Measurements from ENCODE around the gene ATP2C1.
"Not testable (repeated sequence)": the region's sequence is repeated elsewhere in the genome, so short reads cannot be mapped to it uniquely, and the experiment has no call there.

The ATP2C1 gene, protein sequence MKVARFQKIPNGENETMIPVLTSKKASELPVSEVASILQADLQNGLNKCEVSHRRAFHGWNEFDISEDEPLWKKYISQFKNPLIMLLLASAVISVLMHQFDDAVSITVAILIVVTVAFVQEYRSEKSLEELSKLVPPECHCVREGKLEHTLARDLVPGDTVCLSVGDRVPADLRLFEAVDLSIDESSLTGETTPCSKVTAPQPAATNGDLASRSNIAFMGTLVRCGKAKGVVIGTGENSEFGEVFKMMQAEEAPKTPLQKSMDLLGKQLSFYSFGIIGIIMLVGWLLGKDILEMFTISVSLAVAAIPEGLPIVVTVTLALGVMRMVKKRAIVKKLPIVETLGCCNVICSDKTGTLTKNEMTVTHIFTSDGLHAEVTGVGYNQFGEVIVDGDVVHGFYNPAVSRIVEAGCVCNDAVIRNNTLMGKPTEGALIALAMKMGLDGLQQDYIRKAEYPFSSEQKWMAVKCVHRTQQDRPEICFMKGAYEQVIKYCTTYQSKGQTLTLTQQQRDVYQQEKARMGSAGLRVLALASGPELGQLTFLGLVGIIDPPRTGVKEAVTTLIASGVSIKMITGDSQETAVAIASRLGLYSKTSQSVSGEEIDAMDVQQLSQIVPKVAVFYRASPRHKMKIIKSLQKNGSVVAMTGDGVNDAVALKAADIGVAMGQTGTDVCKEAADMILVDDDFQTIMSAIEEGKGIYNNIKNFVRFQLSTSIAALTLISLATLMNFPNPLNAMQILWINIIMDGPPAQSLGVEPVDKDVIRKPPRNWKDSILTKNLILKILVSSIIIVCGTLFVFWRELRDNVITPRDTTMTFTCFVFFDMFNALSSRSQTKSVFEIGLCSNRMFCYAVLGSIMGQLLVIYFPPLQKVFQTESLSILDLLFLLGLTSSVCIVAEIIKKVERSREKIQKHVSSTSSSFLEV

DNA sequence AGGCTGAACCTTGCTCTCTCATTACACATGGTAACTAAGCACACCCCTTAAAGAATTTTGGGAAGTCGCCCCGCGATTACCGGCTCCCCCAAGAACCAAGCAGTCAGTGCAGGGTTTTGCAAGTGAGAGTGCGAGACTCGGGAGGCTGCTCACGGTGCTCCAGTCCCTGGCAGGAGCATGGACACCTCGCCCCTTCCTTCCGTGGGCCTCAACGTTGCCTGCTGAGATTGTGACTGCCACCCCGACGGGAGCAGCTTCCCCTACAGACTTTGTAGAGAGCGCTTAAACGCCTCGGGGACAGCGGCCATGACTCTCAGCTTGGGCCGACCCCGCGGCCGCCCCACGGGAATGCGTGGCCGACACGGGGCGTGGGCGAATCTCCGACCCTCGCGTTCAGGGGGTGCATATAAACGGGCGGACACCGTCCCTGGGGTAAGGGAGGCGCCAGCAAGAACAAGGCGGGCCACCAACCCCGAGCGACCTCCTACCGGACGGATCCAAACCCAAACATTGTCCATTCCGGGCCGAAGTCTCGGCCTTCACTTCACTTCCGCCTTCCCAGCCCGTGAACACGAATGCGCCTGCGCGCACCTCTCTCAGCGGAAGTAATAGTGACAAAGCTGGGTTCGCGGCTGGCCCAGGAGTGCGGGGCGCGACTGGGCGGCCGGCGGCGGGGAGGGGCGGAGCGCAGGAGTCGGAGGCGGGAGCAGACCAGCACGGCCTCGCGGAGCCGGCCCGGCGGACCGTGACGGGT, at the start of gene ATP2C1:
ATP2C1 (plus strand) TSS at position 709 of the 754 bp plus-strand sequence. CDS start 686 bp downstream, outside the sequence.
- peak; percentile 96 for DNase-seq

- no peak for DNase-seq
These were observed 49.4 kb upstream of the ATP2C1 start for GRCh38 chr3:130844462-130844861.

GRCh38 chr3:130846181-130846580, 47.7 kb upstream of the ATP2C1 start:
- no peak for DNase-seq

DNA sequence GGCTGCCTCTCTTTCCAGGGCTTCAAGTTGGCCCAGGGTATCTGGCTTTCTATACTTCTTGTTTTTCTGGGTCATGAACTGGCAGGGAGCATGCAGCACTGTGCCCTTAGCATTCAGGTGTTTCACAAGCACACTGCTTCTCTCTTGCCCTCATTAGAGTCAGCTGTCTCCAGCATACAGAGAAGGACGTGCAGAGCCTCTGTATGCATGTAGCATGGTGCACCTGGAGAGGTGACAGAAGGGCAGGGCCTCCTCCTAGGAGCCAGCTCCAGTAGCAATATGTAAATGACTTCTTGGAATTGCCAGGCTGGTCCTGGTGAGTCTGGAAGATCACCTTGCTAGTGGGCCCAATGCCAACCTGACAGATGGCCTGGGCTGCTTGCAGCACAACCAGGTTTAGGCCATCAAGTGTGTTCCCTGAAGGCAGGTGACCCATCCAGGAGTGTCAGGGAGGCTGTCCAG, 44.8 kb upstream of the ATP2C1 start:
- DNase-seq, result peak; percentile 22

- DNase-seq, result peak; percentile 91
These were observed 43.7 kb upstream of the ATP2C1 start for GRCh38 chr3:130850044-130850797.

GRCh38 chr3:130850843-130851242, 43.0 kb upstream of the ATP2C1 start:
- DNase-seq, result peak; percentile 22

GRCh38 chr3:130851277-130851676, 42.6 kb upstream of the ATP2C1 start:
- DNase-seq, result no peak

- no peak for DNase-seq
These were observed 40.3 kb upstream of the ATP2C1 start for GRCh38 chr3:130853581-130853980.

DNA sequence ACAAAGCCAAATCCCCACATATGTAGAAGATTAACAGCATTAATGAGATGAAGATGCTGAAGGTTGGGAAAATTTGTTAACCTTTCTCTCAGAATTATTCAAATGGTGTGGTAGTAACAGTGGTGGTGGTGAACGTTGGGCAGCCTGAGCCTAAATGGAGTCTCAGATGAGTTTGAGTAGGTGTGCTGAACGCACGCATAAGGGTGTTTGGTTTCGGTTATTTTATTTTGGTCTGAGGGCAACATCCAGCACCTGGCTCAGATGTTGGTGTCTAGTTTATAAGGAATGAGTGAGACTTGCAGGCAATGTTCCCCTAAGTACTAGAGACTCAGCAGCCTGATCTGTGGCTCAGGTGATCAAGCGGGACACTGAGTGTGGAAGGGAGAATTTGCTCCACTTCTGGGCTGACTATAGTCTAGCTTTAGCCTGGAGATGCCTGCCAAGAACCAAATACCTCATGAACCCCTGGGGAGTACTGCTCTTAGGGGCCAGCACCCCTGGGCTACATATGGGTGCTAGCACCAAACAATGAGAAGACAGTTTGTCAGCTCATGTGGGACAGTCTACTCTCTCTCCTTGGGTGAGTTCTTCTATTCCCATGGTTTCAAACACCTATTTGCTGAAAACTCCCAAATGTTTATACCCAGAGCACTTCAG, 39.5 kb upstream of the ATP2C1 start:
- no peak for DNase-seq

DNA sequence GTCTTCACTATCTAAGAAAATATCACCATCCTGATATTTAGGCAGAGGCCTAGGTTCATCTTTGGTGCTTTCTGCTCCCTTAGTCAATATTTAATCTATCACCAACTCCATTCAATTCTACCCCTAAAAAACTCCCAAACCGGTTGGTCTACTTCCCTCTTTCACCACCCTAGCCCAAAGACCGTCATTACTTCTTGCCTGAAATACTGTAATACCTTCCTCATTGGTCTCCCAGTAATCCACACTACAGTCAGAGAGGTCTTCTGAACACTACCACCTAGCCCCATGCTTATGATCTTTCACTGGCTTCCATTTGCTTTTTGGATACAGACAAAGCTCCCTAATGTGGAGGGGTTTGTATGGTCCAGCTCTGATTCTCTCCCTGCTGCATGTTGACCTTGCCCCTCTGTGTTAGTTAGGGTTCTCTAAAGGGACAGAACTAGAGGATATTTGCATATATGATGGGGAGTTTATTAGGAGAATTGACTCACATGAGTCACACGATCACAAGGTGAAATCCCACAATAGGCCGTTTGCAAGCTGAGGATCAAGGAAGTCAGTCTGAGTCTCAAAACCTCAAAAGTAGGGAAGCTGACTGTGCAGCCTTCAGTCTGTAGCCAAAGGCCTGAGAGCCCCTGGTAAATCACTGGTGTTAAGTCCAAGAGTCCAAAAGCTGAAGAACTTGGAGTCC, 36.4 kb upstream of the ATP2C1 start:
- peak; percentile 42 for DNase-seq

DNA sequence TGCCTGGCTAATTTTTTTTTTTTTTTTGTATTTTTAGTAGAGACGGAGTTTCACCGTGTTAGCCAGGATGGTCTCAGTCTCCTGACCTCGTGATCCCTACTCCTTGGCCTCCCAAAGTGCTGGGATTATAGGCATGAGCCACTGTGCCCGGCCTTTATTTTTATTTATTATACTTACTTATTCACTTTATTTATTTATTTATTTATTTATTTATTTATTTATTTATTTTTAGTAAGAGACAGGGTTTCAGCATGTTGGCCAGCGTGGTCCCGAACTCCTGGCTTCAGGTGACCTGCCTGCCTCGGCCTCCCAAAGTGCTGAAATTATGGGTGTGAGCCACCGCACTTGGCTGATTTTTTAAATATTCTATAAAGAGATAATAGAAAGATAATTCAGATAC, 31.8 kb upstream of the ATP2C1 start:
- not testable (repeated sequence) for DNase-seq

GRCh38 chr3:130865489-130865888, 28.4 kb upstream of the ATP2C1 start:
- no peak for DNase-seq

DNA sequence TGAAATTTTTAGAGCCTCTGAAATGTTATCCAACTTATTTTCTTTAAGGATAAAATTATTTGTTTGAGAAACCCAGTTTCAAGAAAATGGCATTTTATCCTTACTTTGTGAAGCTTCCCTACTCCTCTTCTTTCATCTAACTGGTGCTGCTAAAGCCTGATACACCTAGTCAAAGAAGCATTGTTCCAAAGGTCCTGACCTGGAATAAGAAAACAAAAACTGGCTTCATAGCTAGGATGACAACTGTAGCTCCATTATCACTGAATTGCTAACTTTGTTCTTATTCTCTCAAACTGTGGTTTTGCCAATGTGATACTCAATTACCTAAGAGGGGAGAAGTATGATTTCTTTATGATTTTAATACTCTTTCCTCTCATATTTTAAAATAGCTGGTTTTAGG, 27.6 kb upstream of the ATP2C1 start:
- DNase-seq, result no peak

DNA sequence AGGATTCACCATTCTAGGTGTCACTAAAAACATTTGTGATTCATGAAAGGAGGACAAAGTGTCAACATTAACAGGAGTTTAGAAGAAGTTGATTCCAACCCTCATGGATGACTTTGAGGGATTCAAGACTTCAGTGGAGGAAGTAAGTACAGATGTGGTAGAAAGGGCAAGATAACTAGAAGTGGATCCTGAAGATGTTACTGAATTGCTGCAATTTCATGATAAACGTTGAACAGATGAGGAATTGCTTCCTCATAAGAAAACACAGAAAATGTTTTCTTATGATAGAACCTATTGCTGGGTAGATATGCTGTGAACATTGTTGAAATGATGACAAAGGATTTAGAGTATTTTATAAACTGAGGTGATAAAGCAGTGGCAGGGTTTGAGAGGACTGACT, 23.5 kb upstream of the ATP2C1 start:
- no peak for DNase-seq

DNA sequence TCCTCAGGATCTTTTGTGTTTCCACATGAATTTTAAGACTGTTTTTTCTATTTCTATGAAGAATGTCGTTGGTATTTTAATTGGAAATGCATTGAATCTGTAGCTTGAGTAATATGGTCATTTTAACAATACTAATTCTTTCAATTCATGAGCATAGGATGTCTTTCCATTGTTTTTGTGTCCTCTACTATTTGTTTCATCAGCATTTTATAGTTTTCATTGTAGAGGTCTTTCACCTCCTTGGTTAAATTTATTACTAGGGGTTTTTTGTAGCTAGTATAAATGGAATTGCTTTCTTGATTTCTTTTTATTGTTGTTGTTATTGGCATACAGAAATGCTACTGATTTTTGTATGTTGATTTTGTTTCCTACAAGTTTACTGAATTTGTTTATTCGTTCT, 17.3 kb upstream of the ATP2C1 start:
- DNase-seq, result no peak

DNA sequence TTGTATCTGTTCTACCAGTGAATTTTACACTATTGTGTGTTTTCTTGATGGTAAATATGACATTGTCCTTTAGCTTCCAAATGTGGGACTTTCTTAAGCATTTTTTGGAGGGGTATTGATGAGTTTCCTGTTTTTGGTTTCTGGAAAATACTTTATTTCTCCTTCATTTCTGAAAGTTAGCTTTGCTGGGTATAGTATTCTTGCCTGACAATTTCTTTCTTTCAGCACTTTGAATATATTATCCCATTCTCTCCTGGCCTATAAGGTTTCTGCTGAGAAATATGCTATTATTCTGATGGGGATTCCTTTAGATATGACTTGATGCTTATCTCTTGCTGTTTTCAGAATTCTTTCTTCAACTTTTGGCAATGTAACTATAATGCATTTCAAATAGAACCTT, 15.4 kb upstream of the ATP2C1 start:
- no peak for DNase-seq

DNA sequence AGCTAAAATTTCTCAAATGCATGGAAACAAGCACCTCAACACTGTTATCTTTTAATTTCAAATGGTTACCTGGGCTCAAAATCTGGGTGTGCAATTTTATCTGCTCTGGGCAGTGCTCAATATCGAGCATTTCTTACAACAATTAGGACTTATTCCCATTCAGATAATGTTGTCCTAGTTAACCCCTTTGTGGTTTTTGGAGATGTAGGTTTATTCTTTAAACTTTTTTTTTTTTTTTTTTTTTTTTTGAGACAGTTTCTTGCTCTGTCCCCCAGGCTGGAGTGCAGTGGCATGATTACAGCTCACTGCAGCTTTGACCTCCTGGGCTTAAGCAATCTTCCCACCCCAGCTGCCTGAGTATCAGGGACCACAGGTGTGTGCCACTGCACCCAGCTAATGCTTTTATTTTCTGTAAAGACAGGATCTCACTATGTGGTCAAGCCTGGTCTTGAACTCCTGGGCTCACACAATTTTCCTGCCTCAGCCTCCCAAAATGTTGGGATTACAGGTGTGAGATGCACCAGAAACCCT, 4.4 kb upstream of the ATP2C1 start:
- DNase-seq, result no peak

- DNase-seq, result peak; percentile 85
These were observed 1.0 kb upstream of the ATP2C1 start for GRCh38 chr3:130892759-130893375.

- peak; percentile 36 for DNase-seq
These were observed 474 bp downstream of the ATP2C1 start for GRCh38 chr3:130894130-130894985.

DNA sequence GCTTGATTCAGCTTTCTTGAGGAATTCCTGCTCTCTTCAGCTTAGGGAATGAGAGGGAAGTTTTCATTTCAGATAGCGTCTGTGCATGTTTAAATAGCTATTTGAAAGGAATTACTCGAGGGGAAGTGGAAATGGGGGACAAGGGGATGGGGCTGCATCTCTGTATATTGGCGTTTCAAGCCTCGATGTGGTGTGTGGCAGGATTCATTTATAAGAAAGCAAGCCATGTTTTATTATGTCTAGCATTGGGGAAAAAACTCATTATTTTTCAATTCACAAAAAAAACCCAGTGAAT, 1.0 kb downstream of the ATP2C1 start:
- no peak for DNase-seq
